GM21529 (cell line): ENCODE measurements around the gene RTL5.

Experiments used
- ATAC-seq: cut with Tn5 transposase; IDR thresholded peaks from one replicate; pipeline ENCODE4 v1.9.1; 2021; ENCODE audit not compliant: unreplicated experiment

Gene RTL5

GRCh38 chrX:72079607-72080006 lies 52.1 kb downstream of the RTL5 start:
- no peak for ATAC-seq

DNA sequence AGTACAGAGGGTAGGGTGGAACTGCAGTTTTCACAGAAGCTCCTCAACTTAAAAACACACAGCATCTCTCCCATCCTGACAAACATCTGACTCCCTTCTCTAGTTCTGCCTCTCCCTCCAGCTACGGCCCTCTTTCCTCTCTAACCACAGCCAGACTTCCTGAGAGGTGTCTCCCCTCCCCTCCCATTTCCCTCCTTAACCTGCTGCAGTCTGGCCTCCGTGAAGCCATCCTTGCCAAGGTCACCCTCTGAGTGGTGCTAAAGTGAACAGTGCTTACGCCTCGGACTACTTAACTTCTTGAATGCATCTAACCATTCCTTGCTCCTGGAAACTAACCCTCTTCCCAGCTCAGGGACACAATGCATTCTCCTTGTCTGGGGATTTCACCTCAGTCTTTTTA lies 53.3 kb downstream of the RTL5 start:
- ATAC-seq: no peak
